ENCODE data around the gene KLHL17. TPM values are rescaled to one million over a fixed set of nuclear protein-coding genes. Genes with fewer than 3 reads are reported as not detected.

Gene KLHL17
- total and polyA plus RNA-seq, 9 of the 15 experiments (the other 6 are each of a cell fraction or from before 2014, with no cell fraction given): 0.14 to 84.8 (median 13.0) TPM

- ChIA-PET POLR2A (interaction anchor here (0.6 to 2.7 kb wide), 6 partner anchors 10 to 230 kb away, joined by 3 to 11 read pairs (median 5); no protein-coding TSS in a partner anchor), CTCF (ENCODE audit: low intra/inter-chr PET ratio) (interaction anchor here (0.6 kb wide), 1 partner anchor 15 kb away, joined by 6 read pairs; no protein-coding TSS in a partner anchor)
- TF ChIP-seq NFIC (IDR thresholded peaks at IDR 0.05) (peak; percentile 53), DACH1 (IDR thresholded peaks at IDR 0.05; ENCODE audit: partially characterized antibody) (no peak)
- TF ChIP-seq, protein P1, sequence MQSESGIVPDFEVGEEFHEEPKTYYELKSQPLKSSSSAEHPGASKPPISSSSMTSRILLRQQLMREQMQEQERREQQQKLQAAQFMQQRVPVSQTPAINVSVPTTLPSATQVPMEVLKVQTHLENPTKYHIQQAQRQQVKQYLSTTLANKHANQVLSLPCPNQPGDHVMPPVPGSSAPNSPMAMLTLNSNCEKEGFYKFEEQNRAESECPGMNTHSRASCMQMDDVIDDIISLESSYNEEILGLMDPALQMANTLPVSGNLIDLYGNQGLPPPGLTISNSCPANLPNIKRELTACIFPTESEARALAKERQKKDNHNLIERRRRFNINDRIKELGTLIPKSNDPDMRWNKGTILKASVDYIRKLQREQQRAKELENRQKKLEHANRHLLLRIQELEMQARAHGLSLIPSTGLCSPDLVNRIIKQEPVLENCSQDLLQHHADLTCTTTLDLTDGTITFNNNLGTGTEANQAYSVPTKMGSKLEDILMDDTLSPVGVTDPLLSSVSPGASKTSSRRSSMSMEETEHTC (IDR thresholded peaks at IDR 0.05): no peak
- WGBS (ENCODE audit: insufficient coverage, low coverage, missing lambda C conversion rate): 12% methylated on average over 23 of the region's 23 CpGs
- H3K36me3 ChIP-seq (ENCODE audit: control insufficient read depth, insufficient read depth, low read length): no peaks in the 10 kb centered on the region
- no peak overlapping the region for H3K4me3 ChIP-seq
- peaks cover 21 to 95% of the 10 kb centered on the region in 2 experiments for H3K4me1 ChIP-seq (replicated peaks in 1 of 2; ENCODE audit: control insufficient read depth in 2 of 2, insufficient read depth in 2 of 2, low read length in 2 of 2)
- intact Hi-C loops (cut with micrococcal nuclease): loop anchor here (5.0 kb wide), 1 partner anchor 142 kb away; no protein-coding TSS in a partner anchor
- no peaks in the 10 kb centered on the region for H3K9me1 ChIP-seq (ENCODE audit: control insufficient read depth, insufficient read depth, low read length)
- no peak overlapping the region for H3K27ac ChIP-seq (ENCODE audit: extremely low read depth, low read depth, low read length)
- peaks cover 36 to 79% of the 10 kb centered on the region in 2 experiments for H3K27me3 ChIP-seq (ENCODE audit: control insufficient read depth in 2 of 2, insufficient read depth in 2 of 2, low read length in 2 of 2)
- no peak overlapping the region for H2AFZ ChIP-seq (ENCODE audit: low read depth, low read length)
- BruUV-seq (replicated peaks): no TSS peak
- H3K9ac ChIP-seq (ENCODE audit: insufficient read depth in 1 of 2, low read depth in 2 of 2, low read length in 2 of 2): peak overlapping the region in 1 of 2 experiments; percentile 15; a peak in 1 of 4 replicates
- no peak for DNase-seq (ENCODE audit: extremely low read depth in 1 of 4, low spot score in 3 of 4)
- H4K20me1 ChIP-seq (replicated peaks; ENCODE audit: control insufficient read depth, insufficient read depth, low read length): peaks cover 49% of the 10 kb centered on the region
- ATAC-seq: no peak
- H3K79me2 ChIP-seq (ENCODE audit: control insufficient read depth, insufficient read depth, low read length): no peaks in the 10 kb centered on the region
- no peaks in the 10 kb centered on the region for H3K9me3 ChIP-seq (replicated peaks; ENCODE audit: control insufficient read depth, insufficient read depth, low read depth, low read length)
- no peak for FAIRE-seq
- in situ Hi-C loops (cut with MboI): no loop called here
- no peak overlapping the region for H3K4me2 ChIP-seq (ENCODE audit: insufficient read depth, low read length)
Observed at GRCh38 chr1:920010-920409, 40.4 kb upstream of the KLHL17 start.

- H2AFZ ChIP-seq (ENCODE audit: low read depth, low read length): no peak overlapping the region
- H4K20me1 ChIP-seq (replicated peaks; ENCODE audit: control insufficient read depth, insufficient read depth, low read length): peaks cover 49% of the 10 kb centered on the region
- H3K27ac ChIP-seq (ENCODE audit: extremely low read depth, low read depth, low read length): no peak overlapping the region
- peaks cover 36 to 77% of the 10 kb centered on the region in 2 experiments for H3K27me3 ChIP-seq (ENCODE audit: control insufficient read depth in 2 of 2, insufficient read depth in 2 of 2, low read length in 2 of 2)
- WGBS (ENCODE audit: insufficient coverage, low coverage, missing lambda C conversion rate): 13% methylated on average over 13 of the region's 13 CpGs
- no peak for ATAC-seq
- no peak for DNase-seq (ENCODE audit: extremely low read depth in 1 of 4, low spot score in 3 of 4)
- H3K9me3 ChIP-seq (replicated peaks; ENCODE audit: control insufficient read depth, insufficient read depth, low read depth, low read length): no peaks in the 10 kb centered on the region
- H3K4me2 ChIP-seq (ENCODE audit: insufficient read depth, low read length): no peak overlapping the region
- no peak for FAIRE-seq
- no peaks in the 10 kb centered on the region for H3K9me1 ChIP-seq (ENCODE audit: control insufficient read depth, insufficient read depth, low read length)
- H3K9ac ChIP-seq (ENCODE audit: insufficient read depth in 1 of 2, low read depth in 2 of 2, low read length in 2 of 2): peak overlapping the region in 1 of 2 experiments; percentile 15; a peak in 1 of 4 replicates
- no peak overlapping the region for H3K4me3 ChIP-seq
- no peaks in the 10 kb centered on the region for H3K79me2 ChIP-seq (ENCODE audit: control insufficient read depth, insufficient read depth, low read length)
- CTCF ChIA-PET (ENCODE audit: low intra/inter-chr PET ratio): interaction anchor here (0.6 kb wide), 1 partner anchor 16 kb away, joined by 6 read pairs; no protein-coding TSS in a partner anchor
- in situ Hi-C loops (cut with MboI): no loop called here
- H3K36me3 ChIP-seq (ENCODE audit: control insufficient read depth, insufficient read depth, low read length): no peaks in the 10 kb centered on the region
- intact Hi-C loops (cut with micrococcal nuclease): loop anchor here (5.0 kb wide), 1 partner anchor 142 kb away; no protein-coding TSS in a partner anchor
- POLR2A ChIA-PET: interaction anchor here (0.6 to 2.7 kb wide), 6 partner anchors 9 to 230 kb away, joined by 3 to 11 read pairs (median 5); no protein-coding TSS in a partner anchor
- BruUV-seq (replicated peaks): no TSS peak
- H3K4me1 ChIP-seq (replicated peaks in 1 of 2; ENCODE audit: control insufficient read depth in 2 of 2, insufficient read depth in 2 of 2, low read length in 2 of 2): peaks cover 21 to 96% of the 10 kb centered on the region in 2 experiments
- TF ChIP-seq KDM5B (IDR thresholded peaks at IDR 0.05; ENCODE audit: insufficient replicate concordance, low read depth, low read length): peak; percentile 27
- peak; percentile 41; the same call in 1 of the 2 replicates for TF ChIP-seq ZNF431 (CRISPR knock-in tag; IDR thresholded peaks at IDR 0.05)
- TF ChIP-seq ZC3H4 (CRISPR knock-in tag; IDR thresholded peaks at IDR 0.05; ENCODE audit: borderline replicate concordance): 0 out of 2 replicates have a peak, but pooled peaks have one; percentile 12
- no peak for TF ChIP-seq SP2 (IDR thresholded peaks at IDR 0.05; ENCODE audit: extremely low read depth, low read depth, low read length, poor library complexity, severe bottlenecking)
- peak; percentile 24; the same call in 1 of the 2 replicates for TF ChIP-seq USF2 (CRISPR knock-in tag; IDR thresholded peaks at IDR 0.05)
Observed at GRCh38 chr1:920521-920920, 39.9 kb upstream of the KLHL17 start.
